IMR-90 (cell line): Measurements from ENCODE around the gene BAHD1.

Experiments used
- BHLHE40 ChIP-seq: fragments of 150-350 bp; IDR thresholded peaks from 2 replicates; pipeline ENCODE4 v1.6.1; 2016; ENCODE audit warnings: mild to moderate bottlenecking, low read depth, low read length
- CEBPB ChIP-seq: IDR thresholded peaks from 2 replicates; pipeline ENCODE4 v1.6.1; 2012; ENCODE audit warnings: low read depth, low read length, improper control_type of control experiment
- CHD1 ChIP-seq: IDR thresholded peaks from 2 replicates; pipeline ENCODE4 v1.6.1; 2012; ENCODE audit warnings: low read depth, low read length, improper control_type of control experiment
- FOS ChIP-seq: fragments of 150-350 bp; IDR thresholded peaks from 2 replicates; pipeline ENCODE4 v1.6.1; 2016; ENCODE audit warnings: low read depth, low read length
- MAZ ChIP-seq: IDR thresholded peaks from 2 replicates; pipeline ENCODE4 v1.6.1; 2012; ENCODE audit warnings: low read depth, mild to moderate bottlenecking, low read length, improper control_type of control experiment, moderate library complexity, borderline replicate concordance
- POLR2A ChIP-seq: IDR thresholded peaks from 2 replicates; pipeline ENCODE4 v1.6.1; 2012; ENCODE audit warnings: mild to moderate bottlenecking, low read depth, low read length
- RAD21 ChIP-seq: IDR thresholded peaks from 2 replicates; pipeline ENCODE4 v1.6.1; 2012; ENCODE audit warnings: low read length, improper control_type of control experiment
- RCOR1 ChIP-seq: IDR thresholded peaks from 2 replicates; pipeline ENCODE4 v1.6.1; 2012; ENCODE audit warnings: mild to moderate bottlenecking, low read length, improper control_type of control experiment; ENCODE audit not compliant: insufficient replicate concordance
- RFX5 ChIP-seq: IDR thresholded peaks from 2 replicates; pipeline ENCODE4 v1.8.0; 2012; ENCODE audit warnings: low read depth, mild to moderate bottlenecking, low read length, moderate library complexity
- SMC3 ChIP-seq: fragments of 150-350 bp; IDR thresholded peaks from 2 replicates; pipeline ENCODE4 v1.6.1; 2016; ENCODE audit warnings: low read depth, mild to moderate bottlenecking, antibody characterized with exemption, low read length, moderate library complexity
- TF ChIP-seq, protein P1 (sequence below): conservative IDR thresholded peaks from 2 replicates; pipeline ENCODE4 v1.5.1; 2012; ENCODE audit warnings: mild to moderate bottlenecking, low read depth, low read length, improper control_type of control experiment
- TF ChIP-seq, protein P2 (sequence below): fragments of 150-350 bp; IDR thresholded peaks from 2 replicates; pipeline ENCODE4 v1.6.1; 2017; ENCODE audit warnings: mild to moderate bottlenecking, antibody characterized with exemption, low read length, low read depth
- TF ChIP-seq, protein P3 (sequence below): fragments of 150-350 bp; IDR thresholded peaks from 2 replicates; pipeline ENCODE4 v1.6.1; 2016; ENCODE audit warnings: low read depth, mild to moderate bottlenecking, low read length, moderate library complexity, borderline replicate concordance

DNA sequence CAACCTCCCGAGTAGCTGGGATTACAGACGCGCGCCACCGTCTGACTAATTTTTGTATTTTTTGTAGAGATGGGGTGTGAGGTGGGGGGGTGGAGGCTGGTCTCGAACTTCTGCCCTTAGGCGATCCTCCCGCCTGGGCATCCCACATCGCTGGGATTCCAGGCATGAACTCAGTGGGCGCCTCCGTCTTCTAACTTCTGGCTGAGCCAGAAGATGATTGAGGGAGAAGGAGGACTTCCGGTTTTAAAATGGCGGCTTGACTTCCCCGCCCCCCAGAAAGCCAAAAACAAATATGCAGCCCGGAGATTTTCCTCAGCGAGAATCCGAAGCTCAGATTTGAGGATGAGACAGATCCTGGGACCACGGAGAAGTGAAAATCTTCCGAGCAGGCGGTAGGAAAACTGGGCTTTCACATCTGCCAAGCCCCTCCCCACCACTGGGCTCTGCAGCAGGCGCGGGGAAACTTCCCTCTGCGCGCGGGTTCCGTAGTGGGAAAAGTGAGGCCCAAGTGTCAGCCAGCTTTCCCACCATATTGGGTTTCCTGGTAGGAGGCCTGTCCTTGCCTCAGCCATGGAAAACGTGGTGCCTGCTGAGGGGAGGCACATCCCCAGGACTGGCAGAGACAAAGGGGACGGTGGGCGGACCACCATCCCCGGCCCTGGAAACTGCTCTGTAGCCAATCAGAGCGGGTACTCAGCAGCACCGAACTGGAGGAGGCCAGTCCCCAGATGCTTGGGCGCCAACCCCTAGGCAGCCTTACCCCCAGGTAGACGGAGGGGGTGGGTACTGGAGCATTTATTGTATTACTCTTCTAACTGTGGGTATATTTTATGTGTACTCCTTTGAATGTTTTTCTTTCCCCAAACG lies 47.3 kb downstream of the BAHD1 start:
- TF ChIP-seq, protein P1, sequence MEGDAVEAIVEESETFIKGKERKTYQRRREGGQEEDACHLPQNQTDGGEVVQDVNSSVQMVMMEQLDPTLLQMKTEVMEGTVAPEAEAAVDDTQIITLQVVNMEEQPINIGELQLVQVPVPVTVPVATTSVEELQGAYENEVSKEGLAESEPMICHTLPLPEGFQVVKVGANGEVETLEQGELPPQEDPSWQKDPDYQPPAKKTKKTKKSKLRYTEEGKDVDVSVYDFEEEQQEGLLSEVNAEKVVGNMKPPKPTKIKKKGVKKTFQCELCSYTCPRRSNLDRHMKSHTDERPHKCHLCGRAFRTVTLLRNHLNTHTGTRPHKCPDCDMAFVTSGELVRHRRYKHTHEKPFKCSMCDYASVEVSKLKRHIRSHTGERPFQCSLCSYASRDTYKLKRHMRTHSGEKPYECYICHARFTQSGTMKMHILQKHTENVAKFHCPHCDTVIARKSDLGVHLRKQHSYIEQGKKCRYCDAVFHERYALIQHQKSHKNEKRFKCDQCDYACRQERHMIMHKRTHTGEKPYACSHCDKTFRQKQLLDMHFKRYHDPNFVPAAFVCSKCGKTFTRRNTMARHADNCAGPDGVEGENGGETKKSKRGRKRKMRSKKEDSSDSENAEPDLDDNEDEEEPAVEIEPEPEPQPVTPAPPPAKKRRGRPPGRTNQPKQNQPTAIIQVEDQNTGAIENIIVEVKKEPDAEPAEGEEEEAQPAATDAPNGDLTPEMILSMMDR = no peak
- TF ChIP-seq BHLHE40 (no peak), POLR2A (no peak), CEBPB (no peak), MAZ (no peak), RCOR1 (no peak), RAD21 (no peak), RFX5 (no peak), CHD1 (no peak), FOS (no peak), SMC3 (no peak)
- TF ChIP-seq, protein P2, sequence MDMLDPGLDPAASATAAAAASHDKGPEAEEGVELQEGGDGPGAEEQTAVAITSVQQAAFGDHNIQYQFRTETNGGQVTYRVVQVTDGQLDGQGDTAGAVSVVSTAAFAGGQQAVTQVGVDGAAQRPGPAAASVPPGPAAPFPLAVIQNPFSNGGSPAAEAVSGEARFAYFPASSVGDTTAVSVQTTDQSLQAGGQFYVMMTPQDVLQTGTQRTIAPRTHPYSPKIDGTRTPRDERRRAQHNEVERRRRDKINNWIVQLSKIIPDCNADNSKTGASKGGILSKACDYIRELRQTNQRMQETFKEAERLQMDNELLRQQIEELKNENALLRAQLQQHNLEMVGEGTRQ = no peak
- TF ChIP-seq, protein P3, sequence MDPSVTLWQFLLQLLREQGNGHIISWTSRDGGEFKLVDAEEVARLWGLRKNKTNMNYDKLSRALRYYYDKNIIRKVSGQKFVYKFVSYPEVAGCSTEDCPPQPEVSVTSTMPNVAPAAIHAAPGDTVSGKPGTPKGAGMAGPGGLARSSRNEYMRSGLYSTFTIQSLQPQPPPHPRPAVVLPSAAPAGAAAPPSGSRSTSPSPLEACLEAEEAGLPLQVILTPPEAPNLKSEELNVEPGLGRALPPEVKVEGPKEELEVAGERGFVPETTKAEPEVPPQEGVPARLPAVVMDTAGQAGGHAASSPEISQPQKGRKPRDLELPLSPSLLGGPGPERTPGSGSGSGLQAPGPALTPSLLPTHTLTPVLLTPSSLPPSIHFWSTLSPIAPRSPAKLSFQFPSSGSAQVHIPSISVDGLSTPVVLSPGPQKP = no peak
